HG03045 (cell line): ENCODE measurements around the gene ZRANB3.
"Not testable (repeated sequence)": the region's sequence is repeated elsewhere in the genome, so short reads cannot be mapped to it uniquely, and the experiment has no call there.

Experiments used
- ATAC-seq: cut with Tn5 transposase; IDR thresholded peaks from one replicate; pipeline ENCODE4 v1.9.1; 2021; ENCODE audit warnings: mild to moderate bottlenecking, moderate library complexity; ENCODE audit not compliant: unreplicated experiment

ZRANB3 gene

DNA sequence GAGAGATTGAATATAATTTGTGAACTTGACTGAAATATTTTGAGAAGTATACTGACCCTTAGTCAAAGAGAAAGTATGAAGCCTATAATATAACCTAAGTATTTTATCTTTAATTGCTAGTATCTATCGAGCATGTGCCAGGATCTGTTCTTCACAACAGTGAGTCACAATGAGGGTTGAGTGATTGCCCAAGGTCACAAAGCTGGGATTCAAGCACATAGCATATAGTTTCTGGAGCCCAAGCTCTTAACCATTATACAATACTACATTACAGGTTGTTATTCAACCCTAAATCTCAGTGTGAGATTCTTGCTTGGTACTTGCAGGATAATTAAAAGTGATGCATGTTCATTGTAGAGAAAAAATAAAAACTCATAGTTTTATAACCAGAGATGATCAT is 381.8 kb downstream of the ZRANB3 start:
- ATAC-seq, result no peak

DNA sequence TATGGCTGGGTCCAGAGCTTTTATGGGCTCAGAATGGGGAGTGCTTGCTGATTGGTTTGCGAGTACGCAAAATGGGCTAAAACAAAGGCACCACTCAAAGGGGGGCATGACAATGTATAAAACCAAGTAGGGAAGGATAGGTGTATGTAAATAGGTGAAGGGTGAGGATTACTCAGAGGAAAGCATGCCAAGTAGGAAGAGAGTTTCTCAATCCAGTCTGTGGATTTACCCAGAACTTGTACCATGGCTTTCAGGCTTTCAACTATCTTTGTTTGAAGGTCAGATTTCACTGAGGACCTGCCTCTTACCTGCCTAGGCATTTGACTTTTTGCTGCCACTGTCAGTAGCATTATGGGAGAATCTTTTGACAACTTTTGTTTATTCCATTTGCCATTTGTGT is 386.7 kb downstream of the ZRANB3 start:
- no peak for ATAC-seq

DNA sequence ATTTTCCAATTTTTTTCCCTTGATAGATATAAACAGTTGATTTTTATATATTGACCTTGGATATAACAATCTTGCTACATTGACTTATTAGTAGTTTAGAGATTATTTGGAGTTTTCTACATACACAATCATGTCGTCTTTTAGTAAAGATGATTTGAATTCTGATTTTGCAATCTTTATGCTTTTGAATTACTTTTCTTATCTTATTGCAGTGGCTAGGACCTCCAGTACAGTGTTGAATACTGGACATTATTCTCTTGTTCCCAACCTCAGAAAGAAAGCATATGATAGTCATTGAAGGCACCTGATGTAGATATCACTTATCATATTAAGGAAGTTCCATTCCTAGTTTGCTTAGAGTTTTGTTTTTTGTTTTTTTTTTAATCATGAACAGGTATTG is 388.7 kb downstream of the ZRANB3 start:
- ATAC-seq, result no peak

DNA sequence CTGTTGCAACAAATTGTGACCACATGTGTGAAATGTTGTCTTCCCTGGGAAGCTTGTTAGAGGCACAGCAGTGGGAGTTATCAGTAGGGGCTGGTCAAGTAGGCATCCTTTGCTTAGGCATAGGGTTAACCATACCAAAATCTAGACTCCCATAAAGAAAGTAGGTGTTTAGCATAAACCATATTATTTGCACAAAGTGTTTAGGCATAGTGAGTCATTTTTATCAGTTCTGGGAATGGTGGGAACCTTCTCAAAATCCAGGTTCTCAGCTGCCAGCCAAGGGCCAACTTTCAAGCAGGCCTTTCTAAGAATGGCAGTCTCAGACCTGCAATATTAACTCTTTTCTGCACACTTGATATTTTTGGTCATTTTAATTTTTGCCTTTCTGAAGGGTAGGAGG is 390.4 kb downstream of the ZRANB3 start:
- no peak for ATAC-seq

DNA sequence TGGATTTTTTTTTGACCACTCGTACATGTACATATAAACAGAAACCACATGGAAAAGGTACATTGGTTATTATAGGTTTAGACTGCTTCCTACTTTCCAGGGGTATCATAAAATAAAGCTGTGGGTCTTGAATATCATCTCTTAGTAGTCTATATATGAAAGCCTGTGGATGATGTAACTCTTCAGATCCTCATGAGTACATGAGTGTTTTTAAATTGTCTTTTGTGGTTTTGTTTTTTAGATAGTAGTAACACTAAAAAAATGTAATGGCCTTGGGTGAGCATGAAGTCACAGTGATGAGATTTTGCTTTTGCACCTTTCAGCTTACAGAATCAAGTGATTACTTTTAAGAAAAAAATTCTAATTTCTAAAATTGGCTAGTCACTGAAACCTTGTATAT is 398.7 kb downstream of the ZRANB3 start:
- no peak for ATAC-seq

DNA sequence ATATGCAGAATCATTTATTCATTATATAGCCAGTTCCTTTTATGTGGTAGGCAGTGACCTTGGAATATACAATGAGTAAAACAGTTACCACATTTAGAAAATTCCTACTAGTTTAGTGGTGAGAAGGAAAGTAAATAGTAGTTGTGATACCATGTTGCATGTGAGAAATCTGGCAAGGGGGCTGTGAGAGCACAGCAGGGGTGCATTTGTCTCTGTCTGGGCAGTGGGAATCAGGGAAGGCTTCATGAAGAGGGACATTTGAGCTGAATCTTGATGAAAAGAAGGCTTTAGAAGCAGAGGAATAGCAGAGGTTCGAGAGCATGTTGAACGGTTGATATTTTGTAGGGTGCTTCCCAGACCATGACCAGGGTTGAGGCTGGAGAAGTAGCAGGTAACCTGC is 400.3 kb downstream of the ZRANB3 start:
- no peak for ATAC-seq

DNA sequence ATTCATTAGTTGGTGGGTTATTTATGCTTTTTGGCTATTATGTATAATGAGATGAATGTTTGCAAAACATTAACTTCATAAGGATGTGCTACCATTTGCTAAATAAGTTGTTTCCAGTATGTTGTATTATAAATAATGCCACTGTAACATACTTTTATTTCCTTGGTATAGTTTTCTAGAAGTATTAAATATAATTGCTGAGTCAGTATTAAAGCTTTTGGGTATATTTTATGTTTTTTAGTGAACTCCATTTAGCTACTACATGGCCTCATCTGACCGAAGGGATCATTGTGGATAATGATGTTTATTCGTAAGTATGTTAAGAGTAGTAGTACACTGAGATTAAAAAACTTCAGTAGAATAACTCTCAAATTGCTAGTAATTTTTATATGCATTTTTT is 405.1 kb downstream of the ZRANB3 start:
- no peak for ATAC-seq

DNA sequence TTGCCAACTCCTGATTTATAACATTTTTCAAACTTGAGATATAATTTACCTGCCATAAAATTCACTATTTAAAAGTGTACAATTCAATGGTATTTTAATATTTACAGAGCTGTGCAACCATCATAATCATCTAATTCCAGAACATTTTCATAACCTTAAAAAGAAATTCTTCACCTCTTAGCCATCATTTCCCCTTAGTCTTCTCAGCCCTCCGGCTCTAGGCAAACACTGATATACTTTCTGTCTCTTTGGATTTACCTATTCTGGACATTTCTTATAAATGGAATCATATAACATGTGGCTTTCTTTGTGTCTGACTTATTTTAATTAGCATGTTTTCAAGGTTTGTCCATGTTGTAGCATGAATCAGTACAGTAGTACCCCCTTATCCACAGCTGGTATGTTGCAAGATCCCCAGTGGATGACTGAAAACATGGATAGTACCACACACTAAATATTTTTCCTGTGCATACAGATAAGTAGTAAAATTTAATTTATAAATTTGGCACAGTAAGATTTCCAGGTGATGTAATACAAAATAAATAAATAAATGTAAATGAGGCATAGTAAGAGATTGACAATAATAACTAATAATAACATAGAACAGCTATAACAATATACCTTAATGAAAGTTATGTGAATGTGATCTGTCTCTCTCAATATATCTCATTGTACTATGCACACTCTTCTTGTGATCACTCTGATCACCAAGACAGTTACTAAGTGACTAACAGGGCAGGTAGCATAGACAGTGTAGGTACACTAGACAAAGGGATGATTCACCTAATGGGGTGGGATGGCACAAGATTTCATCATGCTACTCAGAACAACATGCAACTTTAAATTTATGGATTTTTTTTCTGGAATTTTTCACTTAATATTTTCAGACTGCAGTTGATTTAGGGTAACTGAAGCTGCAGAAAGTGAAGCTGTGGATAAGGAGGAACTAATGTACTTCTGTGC is 405.8 kb downstream of the ZRANB3 start:
- no peak for ATAC-seq

DNA sequence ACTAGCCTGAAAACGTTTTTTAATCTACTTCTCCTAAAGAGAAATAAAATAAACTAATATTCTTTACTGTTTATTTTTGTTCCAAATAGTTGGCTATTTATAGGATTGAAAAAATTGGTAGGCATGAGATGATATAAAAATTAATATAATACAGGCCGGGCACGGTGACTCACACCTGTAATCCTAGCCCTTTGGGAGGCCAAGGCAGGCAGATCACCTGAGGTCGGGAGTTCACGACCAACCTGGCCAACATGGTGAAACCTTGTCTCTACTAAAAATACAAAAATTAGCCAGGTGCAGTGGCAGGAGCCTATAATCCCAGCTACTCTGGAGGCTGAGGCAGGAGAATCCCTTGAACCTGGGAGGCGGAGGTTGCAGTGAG is 409.4 kb downstream of the ZRANB3 start:
- not testable (repeated sequence) for ATAC-seq

DNA sequence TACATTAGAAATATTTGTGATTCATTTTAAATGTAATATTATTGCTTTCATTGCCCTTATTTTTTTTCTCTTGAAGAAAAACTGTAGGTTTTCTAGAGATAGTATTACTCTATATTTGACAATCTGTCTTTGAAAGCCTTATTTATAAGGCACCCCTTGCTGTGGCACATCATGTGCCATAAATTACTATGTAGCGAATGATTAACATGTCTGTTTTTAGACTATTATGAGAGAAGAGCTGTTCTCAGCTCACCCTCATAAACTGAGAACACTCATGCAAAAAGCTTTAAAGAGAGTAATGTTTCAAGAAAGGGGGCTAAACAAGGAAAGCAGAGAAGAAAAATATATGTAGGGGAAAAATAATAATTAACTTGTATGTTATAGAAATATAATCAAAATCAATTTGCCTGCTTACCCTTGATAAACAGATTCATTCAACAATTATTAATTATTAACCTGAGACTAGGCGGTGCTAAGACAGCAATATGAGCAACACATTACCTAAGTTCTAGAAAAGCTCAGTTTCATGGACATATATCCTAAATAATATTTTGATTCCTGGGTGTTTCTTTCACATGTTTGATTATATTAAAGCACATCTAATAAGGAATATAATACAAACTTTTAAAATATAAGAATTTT is 409.9 kb downstream of the ZRANB3 start:
- ATAC-seq, result no peak

DNA sequence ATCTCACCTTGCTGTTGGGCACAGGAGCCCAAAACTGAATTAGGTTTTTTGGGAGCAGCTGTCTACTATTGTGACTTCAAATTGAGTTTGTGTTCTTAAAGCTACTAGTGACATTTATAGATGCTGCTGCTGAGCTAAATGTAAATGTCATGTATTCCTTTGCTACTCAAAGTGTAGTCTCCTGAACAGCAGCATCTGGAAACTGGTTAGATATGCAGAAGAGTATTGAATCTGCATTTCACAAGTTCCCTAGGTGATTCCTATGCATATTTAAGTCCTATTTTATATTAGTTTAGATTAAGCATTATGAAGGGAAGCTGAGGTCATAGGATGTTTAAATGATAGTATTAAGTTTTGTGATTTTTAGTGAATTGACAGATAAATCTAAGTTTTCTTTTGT is 411.4 kb downstream of the ZRANB3 start:
- no peak for ATAC-seq

DNA sequence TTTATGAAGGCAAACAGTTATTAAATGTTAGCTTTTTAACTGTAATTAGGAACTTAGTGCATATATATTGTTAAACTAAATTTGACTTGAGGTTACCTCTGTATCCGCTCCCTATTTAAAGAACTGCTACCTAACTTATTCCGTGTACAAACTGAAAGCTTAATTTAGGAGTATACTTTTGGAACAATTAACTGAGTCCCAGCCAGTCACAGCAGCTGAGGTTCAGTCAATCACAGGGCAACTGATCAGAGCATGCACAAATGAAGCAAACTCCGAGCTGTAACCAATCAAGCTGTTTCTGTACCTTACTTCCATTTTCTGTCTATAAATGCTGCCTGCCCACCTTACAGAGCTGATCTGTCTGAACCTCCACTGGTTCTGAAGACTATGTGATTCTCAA is 417.7 kb downstream of the ZRANB3 start:
- ATAC-seq, result no peak

DNA sequence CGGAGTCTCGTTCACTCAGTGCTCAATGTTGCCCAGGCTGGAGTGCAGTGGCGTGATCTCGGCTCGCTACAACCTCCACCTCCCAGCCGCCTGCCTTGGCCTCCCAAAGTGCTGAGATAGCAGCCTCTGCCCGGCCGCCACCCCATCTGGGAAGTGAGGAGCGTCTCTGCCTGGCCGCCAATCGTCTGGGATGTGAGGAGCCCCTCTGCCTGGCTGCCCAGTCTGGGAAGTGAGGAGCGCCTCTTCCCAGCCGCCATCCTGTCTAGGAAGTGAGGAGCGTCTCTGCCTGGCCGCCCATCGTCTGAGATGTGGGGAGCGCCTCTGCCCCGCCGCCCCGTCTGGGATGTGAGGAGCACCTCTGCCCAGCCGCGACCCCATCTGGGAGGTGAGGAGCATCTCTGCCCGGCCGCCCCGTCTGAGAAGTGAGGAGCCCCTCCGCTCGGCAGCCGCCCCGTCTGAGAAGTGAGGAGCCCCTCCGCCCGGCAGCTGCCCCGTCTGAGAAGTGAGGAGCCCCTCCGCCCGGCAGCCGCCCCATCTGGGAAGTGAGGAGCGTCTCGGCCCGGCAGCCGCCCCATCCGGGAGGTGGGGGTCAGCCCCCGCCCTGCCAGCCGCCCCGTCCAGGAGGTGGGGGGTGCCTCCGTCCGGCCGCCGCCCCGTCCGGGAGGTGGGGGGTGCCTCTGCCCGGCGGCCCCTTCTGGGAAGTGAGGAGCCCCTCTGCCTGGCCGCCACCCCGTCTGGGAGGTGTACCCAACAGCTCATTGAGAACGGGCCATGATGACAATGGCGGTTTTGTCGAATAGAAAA is 425.3 kb downstream of the ZRANB3 start:
- ATAC-seq, result not testable (repeated sequence)

DNA sequence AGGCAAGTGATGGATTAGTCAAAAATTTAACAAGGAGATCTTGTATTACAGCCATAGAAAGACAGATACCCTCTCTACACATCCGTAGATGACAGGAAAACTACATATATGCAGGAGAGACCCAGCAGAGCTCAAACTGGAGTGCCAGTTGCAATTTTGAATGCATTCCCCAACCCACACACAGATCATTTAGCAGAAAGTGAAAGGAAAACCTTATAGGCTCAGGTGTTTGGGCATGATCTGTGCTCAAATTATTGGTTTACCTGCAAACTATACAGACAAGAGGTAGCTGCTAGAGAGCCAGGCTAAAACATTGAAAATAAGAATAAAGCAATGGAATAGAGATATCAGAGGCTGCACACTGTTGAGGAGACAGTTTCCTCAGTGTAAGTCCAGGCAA is 427.2 kb downstream of the ZRANB3 start:
- no peak for ATAC-seq

DNA sequence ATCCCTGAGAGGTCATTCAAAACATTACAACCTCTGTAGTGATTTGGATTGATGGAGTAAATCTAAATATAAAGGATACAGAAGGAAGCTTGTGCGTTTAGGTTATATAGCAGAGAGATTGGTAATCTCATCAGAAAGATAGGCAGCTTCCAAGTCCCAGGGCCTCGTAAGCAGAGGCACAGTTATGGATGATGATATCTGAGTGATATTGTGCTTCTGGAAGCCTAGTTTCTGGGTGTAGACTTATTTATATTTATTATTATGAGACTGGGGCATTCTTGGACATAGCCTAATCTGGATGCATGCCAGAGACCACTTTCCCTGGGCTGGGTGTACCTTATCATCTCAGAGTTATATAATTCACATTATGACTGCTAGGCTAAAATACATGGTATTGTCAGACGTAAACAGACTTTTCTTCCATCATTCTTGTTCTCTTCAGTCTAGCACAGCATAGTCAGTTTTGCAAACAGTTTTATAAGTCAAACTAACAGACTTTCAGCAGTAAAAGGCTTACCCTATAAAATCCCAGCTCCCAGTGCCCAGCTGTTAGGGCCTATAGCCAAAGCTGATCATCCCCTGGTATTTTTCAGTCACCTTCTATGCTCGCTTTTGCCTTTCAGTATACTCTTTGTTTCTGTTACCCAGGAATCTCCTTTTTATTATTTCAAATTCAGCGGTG is 431.1 kb downstream of the ZRANB3 start:
- no peak for ATAC-seq

DNA sequence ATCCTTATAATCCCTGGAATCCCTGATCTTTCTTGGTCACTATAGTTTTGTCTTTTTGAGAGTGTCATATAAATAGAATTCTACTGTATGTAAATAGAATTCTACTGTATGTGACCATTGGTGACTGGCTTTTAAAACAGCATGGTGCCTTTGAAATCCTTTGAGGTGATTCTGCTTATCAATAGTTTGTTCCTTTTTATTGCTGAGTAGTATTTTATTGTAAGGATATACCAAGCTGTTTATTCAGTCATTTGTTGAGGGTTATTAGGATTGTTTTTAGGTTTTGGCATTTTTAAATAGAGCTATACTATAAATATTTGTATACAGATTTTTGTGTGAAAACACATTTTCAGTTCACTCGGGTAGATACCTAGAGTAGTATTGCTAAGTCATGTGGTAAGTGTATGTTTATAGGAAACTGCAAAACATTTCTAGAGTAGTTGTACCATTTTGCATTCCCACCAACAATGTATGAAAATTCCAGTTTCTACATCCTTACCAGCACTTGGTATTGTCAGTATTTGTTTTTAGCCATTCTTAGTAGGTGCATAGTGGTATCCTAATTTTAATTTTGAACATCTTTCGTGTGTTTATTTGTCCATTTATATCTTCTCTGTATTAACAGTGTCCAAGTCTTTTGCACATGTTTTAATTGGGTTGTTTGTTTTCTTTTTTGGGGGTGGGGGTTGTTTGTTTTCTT is 433.3 kb downstream of the ZRANB3 start:
- no peak for ATAC-seq

DNA sequence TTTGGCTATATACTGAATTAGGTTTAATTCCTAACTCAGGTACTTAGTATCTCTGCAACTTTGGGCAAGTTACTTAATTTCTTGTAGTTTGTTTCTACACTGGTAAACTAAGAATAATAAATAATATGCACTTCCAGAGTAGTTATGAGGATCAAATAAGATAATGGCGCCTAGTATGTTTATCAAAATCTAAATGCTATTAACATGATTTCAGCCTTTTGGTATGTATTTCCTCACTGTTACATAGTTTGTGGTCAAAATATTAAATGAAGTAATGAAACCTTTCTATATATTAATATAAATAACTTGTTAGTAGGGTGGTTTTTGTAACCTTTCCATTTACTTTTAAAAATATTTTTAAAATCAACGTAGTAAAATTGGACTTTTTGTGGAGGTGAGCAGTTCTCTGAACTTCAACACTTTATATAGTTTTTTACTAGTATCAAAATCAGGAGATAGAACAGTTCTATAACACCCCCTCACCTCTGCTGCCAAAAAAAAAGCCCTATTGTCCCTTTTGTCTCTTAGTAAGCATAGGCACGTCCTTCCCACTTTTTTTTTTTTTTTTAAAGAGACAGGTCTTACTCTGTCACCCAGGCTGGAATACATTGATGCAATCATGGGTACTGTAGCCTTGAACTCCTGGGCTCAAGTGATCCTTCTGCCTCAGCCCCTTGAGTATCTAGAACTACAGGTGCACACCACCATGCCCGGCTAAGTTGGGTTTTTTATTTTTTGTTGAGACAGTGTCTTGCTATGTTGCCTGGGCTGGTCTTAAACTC is 434.2 kb downstream of the ZRANB3 start:
- no peak for ATAC-seq

DNA sequence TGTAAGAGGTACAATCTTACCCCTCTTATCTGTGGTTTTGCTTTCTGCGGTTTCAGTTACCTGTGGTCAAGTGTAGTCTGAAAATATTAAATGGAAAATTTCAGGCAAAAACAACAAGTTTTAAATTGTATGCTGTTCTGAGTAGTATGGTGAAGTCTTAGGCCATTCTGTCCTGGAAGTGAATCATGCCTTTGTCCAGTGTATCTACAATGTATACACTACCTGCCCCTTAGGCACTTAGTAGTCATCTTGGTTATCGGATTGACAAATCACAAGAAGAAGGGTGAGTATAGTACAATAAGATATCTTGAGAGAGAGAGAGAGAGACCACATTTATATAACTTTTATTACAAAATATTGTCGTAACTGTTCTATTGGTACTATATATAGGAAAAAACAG is 435.4 kb downstream of the ZRANB3 start:
- ATAC-seq, result no peak

DNA sequence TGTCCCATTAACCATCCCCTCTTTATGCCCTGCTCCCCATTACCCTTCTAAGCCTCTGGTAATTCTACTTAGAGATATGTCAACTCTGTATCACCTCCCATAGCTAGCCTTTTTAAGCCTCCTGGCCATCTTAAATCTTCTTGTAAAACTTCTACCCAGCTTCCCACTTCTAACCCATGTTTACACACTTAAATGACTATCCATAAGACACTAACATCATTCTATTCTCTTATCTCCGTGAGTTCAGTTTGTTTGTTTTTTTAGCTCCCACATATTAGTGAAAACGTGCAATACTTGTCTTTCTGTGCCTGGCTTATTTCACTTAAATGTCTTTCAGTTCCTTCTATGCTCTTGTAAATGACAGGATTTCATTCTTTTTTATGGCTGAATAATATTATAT is 436.5 kb downstream of the ZRANB3 start:
- ATAC-seq, result no peak
